Cardiac muscle cell (in vitro differentiated cells and primary cell): Measurements from ENCODE around the gene STAB2. TPM values are rescaled to one million over a fixed set of nuclear protein-coding genes. Genes with fewer than 3 reads are reported as not detected.

Source experiments
- DNase-seq, 2 donors: peaks; one replicate each; pipeline versions ENCODE4 v3.0.0 to v3.0.0-alpha.2; 2010 to 2017; ENCODE audit warnings: low read depth in 1 of 2, low spot score in 1 of 2
- H3K27ac ChIP-seq: fragments of 200-600 bp; sonication (generic); 2 replicates; pipeline ENCODE4 v1.5.1; 2016
- H3K27me3 ChIP-seq: fragments of 200-600 bp; sonication (generic); 2 replicates; pipeline ENCODE4 v1.6.0; 2016; ENCODE audit warnings: control low read depth
- H3K36me3 ChIP-seq: fragments of 200-600 bp; sonication (generic); 2 replicates; pipeline ENCODE4 v1.5.1; 2016; ENCODE audit warnings: control low read depth
- H3K4me1 ChIP-seq: fragments of 200-600 bp; sonication (generic); 2 replicates; pipeline ENCODE4 v1.8.1; 2017; ENCODE audit warnings: low read depth, mild to moderate bottlenecking, mixed run types
- H3K4me3 ChIP-seq: fragments of 200-600 bp; sonication (generic); 2 replicates; pipeline ENCODE4 v1.5.1; 2016; ENCODE audit warnings: mild to moderate bottlenecking
- H3K9me3 ChIP-seq: fragments of 200-600 bp; sonication (generic); 2 replicates; pipeline ENCODE4 v1.5.1; 2017; ENCODE audit warnings: low read depth, mild to moderate bottlenecking, control low read depth
- polyA plus RNA-seq: library from polyadenylated mRNA; unstranded; fragments of >200 nt; fragmentation: Nextera tagmentation; extraction: Ambion mirVana; gene quantifications from 2 replicates; pipeline ENCODE4 v1.2.1, GENCODE V29; 2016
- total RNA-seq: library from RNA; depleted of rRNA; stranded (reverse); fragments of >200 nt; gene quantifications from 2 replicates; pipeline ENCODE4 v1.2.3, GENCODE V29; 2016
- TF ChIP-seq, protein P1 (sequence below): IDR thresholded peaks from 2 replicates; pipeline ENCODE4 v1.5.1; 2012; ENCODE audit warnings: low read depth, mild to moderate bottlenecking, low read length

Gene STAB2
- total RNA-seq (under 0.01 and 0.03 TPM in 2 replicates), polyA plus RNA-seq (not detected in 2 replicates)

DNA sequence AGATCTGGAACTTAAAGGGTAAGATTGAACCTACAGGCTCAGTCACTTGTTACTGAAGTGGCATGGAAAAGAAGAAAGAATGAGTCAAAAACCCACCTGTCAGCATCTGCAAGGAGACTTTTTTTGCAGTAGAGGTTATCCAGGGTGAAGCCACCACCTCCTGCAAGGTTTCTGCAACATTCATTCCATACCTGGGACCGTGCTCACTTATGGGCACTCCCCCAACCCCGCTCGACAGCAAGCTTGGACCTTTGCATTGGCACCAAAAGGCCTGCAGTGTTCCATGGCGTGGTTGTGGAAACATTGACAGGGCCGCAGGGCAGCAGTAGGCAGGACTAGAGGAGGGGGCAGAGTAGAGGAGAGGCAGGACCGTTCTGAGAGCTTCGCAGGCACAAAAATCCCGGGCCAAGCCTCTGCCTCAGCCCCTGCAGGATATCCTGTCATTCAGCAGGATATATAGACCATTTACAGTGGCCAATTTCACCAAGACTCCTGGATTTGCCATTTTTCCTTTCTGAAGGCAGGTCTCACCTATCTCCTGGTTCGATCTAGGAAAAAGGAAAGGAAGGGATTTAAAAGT is at the start of gene STAB2:
STAB2 (plus strand) TSS at position 483 of the 580 bp plus-strand sequence. CDS start 204 bp downstream, outside the sequence.
- H3K27ac ChIP-seq: no peak within 1 kb of the TSS
- no peaks in the 10 kb centered on the region for H3K36me3 ChIP-seq
- H3K9me3 ChIP-seq: no peaks in the 10 kb centered on the region
- no peak within 1 kb of the TSS for H3K4me3 ChIP-seq
- peaks cover 8% of the 10 kb centered on the region for H3K27me3 ChIP-seq
- TF ChIP-seq, protein P1, sequence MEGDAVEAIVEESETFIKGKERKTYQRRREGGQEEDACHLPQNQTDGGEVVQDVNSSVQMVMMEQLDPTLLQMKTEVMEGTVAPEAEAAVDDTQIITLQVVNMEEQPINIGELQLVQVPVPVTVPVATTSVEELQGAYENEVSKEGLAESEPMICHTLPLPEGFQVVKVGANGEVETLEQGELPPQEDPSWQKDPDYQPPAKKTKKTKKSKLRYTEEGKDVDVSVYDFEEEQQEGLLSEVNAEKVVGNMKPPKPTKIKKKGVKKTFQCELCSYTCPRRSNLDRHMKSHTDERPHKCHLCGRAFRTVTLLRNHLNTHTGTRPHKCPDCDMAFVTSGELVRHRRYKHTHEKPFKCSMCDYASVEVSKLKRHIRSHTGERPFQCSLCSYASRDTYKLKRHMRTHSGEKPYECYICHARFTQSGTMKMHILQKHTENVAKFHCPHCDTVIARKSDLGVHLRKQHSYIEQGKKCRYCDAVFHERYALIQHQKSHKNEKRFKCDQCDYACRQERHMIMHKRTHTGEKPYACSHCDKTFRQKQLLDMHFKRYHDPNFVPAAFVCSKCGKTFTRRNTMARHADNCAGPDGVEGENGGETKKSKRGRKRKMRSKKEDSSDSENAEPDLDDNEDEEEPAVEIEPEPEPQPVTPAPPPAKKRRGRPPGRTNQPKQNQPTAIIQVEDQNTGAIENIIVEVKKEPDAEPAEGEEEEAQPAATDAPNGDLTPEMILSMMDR: no peak
- DNase-seq: no peak
- no peaks in the 10 kb centered on the region for H3K4me1 ChIP-seq

- Histone ChIP-seq H3K27me3 (no peaks in the 10 kb centered on the region), H3K9me3 (no peaks in the 10 kb centered on the region), H3K36me3 (no peaks in the 10 kb centered on the region), H3K27ac (no peak overlapping the region), H3K4me1 (no peaks in the 10 kb centered on the region), H3K4me3 (no peak overlapping the region)
- no peak for DNase-seq
- TF ChIP-seq, protein P1: no peak
These were observed 48.7 kb upstream of the STAB2 start for GRCh38 chr12:103538397-103538796.

GRCh38 chr12:103540319-103540718 is 46.8 kb upstream of the STAB2 start:
- Histone ChIP-seq H3K4me3 (no peak overlapping the region), H3K4me1 (no peaks in the 10 kb centered on the region)
- TF ChIP-seq, protein P1: no peak

DNA sequence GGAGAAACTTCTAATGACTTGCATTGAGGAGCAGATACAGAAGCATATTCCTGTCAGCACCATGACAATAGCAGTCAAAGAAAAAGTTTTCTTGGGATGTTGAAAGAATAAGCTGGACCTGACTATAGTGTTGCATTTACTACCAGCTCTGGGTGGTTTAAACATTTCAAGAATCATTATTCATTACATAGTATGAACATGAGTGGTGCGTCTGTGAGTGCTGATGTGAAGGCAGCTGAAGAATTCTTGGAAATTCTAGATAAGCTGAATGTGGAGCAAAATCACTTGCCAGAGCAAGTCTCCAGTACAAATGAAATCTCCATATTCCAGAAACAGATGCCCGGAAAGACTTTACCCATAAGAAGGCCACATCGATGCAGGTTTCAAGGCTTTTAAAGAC is 45.0 kb upstream of the STAB2 start:
- no peaks in the 10 kb centered on the region for H3K4me1 ChIP-seq
- no peaks in the 10 kb centered on the region for H3K27me3 ChIP-seq
- H3K27ac ChIP-seq: no peak overlapping the region
- no peak for DNase-seq
- TF ChIP-seq, protein P1: no peak
- H3K9me3 ChIP-seq: no peaks in the 10 kb centered on the region
- H3K4me3 ChIP-seq: no peak overlapping the region
- no peaks in the 10 kb centered on the region for H3K36me3 ChIP-seq

More at GRCh38 chr12:103540319-103540718, 46.8 kb upstream of the STAB2 start:
- Histone ChIP-seq H3K9me3 (no peaks in the 10 kb centered on the region), H3K27me3 (no peaks in the 10 kb centered on the region), H3K27ac (no peak overlapping the region), H3K36me3 (no peaks in the 10 kb centered on the region)
- DNase-seq: no peak

GRCh38 chr12:103546959-103547358 is 40.1 kb upstream of the STAB2 start:
- DNase-seq: no peak
- no peak overlapping the region for H3K27ac ChIP-seq
- H3K36me3 ChIP-seq: no peaks in the 10 kb centered on the region
- H3K4me3 ChIP-seq: no peak overlapping the region
- no peaks in the 10 kb centered on the region for H3K4me1 ChIP-seq
- TF ChIP-seq, protein P1: no peak
- no peaks in the 10 kb centered on the region for H3K27me3 ChIP-seq
- H3K9me3 ChIP-seq: no peaks in the 10 kb centered on the region
